HepG2 (cell line): Measurements from ENCODE around the gene CD300C.

Experiments used
- AFF4 ChIP-seq: sonication (generic); formaldehyde crosslinking; IDR thresholded peaks from 2 replicates; pipeline ENCODE4 v1.4.0; 2020; ENCODE audit warnings: missing genetic modification reagents
- CTCF ChIP-seq: sonication (generic); formaldehyde crosslinking; IDR thresholded peaks from 2 replicates; pipeline ENCODE4 v1.5.0; 2020; ENCODE audit warnings: mild to moderate bottlenecking, missing genetic modification reagents, moderate library complexity
- FOXA1 ChIP-seq, 2 experiments: fragments of 450-650 bp in 1 of 2; sonication (generic) in 1 of 2; formaldehyde crosslinking in 1 of 2; IDR thresholded peaks; 2 replicates each; pipeline versions ENCODE4 v1.4.0 to v1.6.1; 2016 to 2020; ENCODE audit warnings: missing genetic modification reagents in 1 of 2
- HNRNPK ChIP-seq: fragments of 200-400 bp; formaldehyde crosslinking; IDR thresholded peaks from 2 replicates; pipeline ENCODE4 v1.6.1; 2018; ENCODE audit warnings: low read length, low read depth, moderate library complexity, mild to moderate bottlenecking; ENCODE audit not compliant: poor library complexity, severe bottlenecking
- SIN3A ChIP-seq: IDR thresholded peaks from 2 replicates; pipeline ENCODE4 v1.6.1; 2011; ENCODE audit warnings: low read depth, mild to moderate bottlenecking, control low read depth, low read length, borderline replicate concordance
- TBP ChIP-seq: sonication (generic); formaldehyde crosslinking; IDR thresholded peaks from 2 replicates; pipeline ENCODE4 v1.5.0; 2020; ENCODE audit warnings: missing genetic modification reagents

- TF ChIP-seq AFF4 (CRISPR knock-in tag) (no peak), HNRNPK (no peak), CTCF (CRISPR knock-in tag) (no peak), FOXA1 (IDR thresholded peaks at IDR 0.05) (no peak), FOXA1 (CRISPR knock-in tag; IDR thresholded peaks at IDR 0.05) (no peak), TBP (CRISPR knock-in tag) (no peak), SIN3A (no peak)
Observed at GRCh38 chr17:74591503-74591902, 45.6 kb upstream of the CD300C start.
